22Rv1 (cell line): Measurements from ENCODE around the gene NBAS.

Experiments
- ZFX ChIP-seq: fragments of 450-650 bp; IDR thresholded peaks from 2 replicates; pipeline ENCODE4 v1.6.1; 2017; ENCODE audit warnings: antibody characterized with exemption, borderline replicate concordance
- TF ChIP-seq, protein P1 (sequence below): fragments of 450-650 bp; IDR thresholded peaks from 2 replicates; pipeline ENCODE4 v1.5.1; 2017; ENCODE audit warnings: mild to moderate bottlenecking

DNA sequence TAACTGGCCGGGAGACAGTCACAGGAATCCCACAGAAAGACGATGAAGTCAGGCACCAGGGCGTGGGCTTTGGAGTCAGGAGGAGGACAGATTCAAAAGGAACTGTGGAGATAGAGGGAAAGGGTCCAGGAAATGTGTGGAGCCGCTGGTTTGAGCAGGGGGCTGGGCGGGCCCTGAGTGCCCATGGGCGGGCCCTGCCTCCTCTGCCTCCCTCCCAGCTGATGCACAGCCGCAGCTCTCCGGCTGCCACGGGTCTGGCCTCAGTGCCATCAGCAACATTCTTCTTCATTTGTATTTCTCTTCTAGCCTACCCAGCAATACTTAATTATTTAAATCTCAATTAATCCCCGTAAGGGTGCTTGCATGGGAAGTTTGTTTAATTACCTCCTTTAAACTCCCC lies 432.3 kb downstream of the NBAS start:
- TF ChIP-seq, protein P1, sequence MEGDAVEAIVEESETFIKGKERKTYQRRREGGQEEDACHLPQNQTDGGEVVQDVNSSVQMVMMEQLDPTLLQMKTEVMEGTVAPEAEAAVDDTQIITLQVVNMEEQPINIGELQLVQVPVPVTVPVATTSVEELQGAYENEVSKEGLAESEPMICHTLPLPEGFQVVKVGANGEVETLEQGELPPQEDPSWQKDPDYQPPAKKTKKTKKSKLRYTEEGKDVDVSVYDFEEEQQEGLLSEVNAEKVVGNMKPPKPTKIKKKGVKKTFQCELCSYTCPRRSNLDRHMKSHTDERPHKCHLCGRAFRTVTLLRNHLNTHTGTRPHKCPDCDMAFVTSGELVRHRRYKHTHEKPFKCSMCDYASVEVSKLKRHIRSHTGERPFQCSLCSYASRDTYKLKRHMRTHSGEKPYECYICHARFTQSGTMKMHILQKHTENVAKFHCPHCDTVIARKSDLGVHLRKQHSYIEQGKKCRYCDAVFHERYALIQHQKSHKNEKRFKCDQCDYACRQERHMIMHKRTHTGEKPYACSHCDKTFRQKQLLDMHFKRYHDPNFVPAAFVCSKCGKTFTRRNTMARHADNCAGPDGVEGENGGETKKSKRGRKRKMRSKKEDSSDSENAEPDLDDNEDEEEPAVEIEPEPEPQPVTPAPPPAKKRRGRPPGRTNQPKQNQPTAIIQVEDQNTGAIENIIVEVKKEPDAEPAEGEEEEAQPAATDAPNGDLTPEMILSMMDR: no peak
- TF ChIP-seq ZFX: no peak
